Keratinocyte (primary cell): Measurements from ENCODE around the gene MMD. TPM values are rescaled to one million over a fixed set of nuclear protein-coding genes. Genes with fewer than 3 reads are reported as not detected.
"Not testable (repeated sequence)": the region's sequence is repeated elsewhere in the genome, so short reads cannot be mapped to it uniquely, and the experiment has no call there.

Source experiments
- DNase-seq: peaks from one replicate; pipeline ENCODE4 v3.0.0-alpha.2; 2011; ENCODE audit warnings: low read depth, missing footprints, low spot score
- FAIRE-seq: peaks from 2 replicates; lab custom pipeline; 2011; peaks lifted over from hg19 to GRCh38; lab: Jason Lieb, UNC
- H2AFZ ChIP-seq: 2 replicates; pipeline ENCODE4 v1.6.0; 2012; ENCODE audit warnings: low read length, control low read depth, inconsistent platforms; ENCODE audit not compliant: control insufficient read depth
- H3K27ac ChIP-seq: 2 replicates; pipeline ENCODE4 v1.5.1; 2011; ENCODE audit warnings: low read length; ENCODE audit not compliant: control insufficient read depth, insufficient read depth
- H3K27me3 ChIP-seq: 3 replicates; pipeline ENCODE4 v1.6.0; 2011; ENCODE audit warnings: low read length; ENCODE audit not compliant: control insufficient read depth, insufficient read depth; ENCODE audit errors: extremely low read depth
- H3K36me3 ChIP-seq, 2 experiments: 2 replicates in 1 of 2; 3 replicates in 1 of 2; pipeline ENCODE4 v1.5.1; 2011; ENCODE audit warnings: low read length in 2 of 2, mild to moderate bottlenecking in 1 of 2; ENCODE audit not compliant: control insufficient read depth in 2 of 2, insufficient read depth in 2 of 2; ENCODE audit errors: extremely low read depth in 1 of 2
- H3K4me1 ChIP-seq: 3 replicates; pipeline ENCODE4 v1.5.1; 2011; ENCODE audit warnings: low read length; ENCODE audit not compliant: control insufficient read depth, insufficient read depth; ENCODE audit errors: extremely low read depth
- H3K4me2 ChIP-seq: 3 replicates; pipeline ENCODE4 v1.6.0; 2011; ENCODE audit warnings: low read depth, low read length; ENCODE audit not compliant: control insufficient read depth, insufficient read depth; ENCODE audit errors: extremely low read depth
- H3K4me3 ChIP-seq, 3 experiments: fragments of 200-600 bp in 1 of 3; sonication (generic) in 1 of 3; 2 replicates in 2 of 3; 3 replicates in 1 of 3; pipeline ENCODE4 v1.5.1; 2011 to 2016; ENCODE audit warnings: low read length in 3 of 3, mild to moderate bottlenecking in 3 of 3, control low read depth in 2 of 3, inconsistent platforms in 1 of 3, low read depth in 1 of 3, mixed read lengths in 1 of 3, mixed run types in 1 of 3, moderate library complexity in 1 of 3; ENCODE audit not compliant: control insufficient read depth in 2 of 3, insufficient read depth in 2 of 3; ENCODE audit errors: extremely low read depth in 1 of 3
- H3K79me2 ChIP-seq: 2 replicates; pipeline ENCODE4 v1.6.0; 2012; ENCODE audit warnings: low read length; ENCODE audit not compliant: control insufficient read depth, insufficient read depth
- H3K9ac ChIP-seq: 3 replicates; pipeline ENCODE4 v1.6.0; 2011; ENCODE audit warnings: low read length; ENCODE audit not compliant: control insufficient read depth, insufficient read depth; ENCODE audit errors: extremely low read depth
- H3K9me1 ChIP-seq: 3 replicates; pipeline ENCODE4 v1.6.0; 2011; ENCODE audit warnings: low read length; ENCODE audit not compliant: control insufficient read depth, insufficient read depth; ENCODE audit errors: extremely low read depth
- H3K9me3 ChIP-seq: 2 replicates; pipeline ENCODE4 v1.5.1; 2012; ENCODE audit warnings: low read depth, low read length; ENCODE audit not compliant: control insufficient read depth
- H4K20me1 ChIP-seq: 3 replicates; pipeline ENCODE4 v1.6.0; 2011; ENCODE audit warnings: low read length; ENCODE audit not compliant: control insufficient read depth, insufficient read depth; ENCODE audit errors: extremely low read depth
- EZH2 ChIP-seq: IDR thresholded peaks from one replicate; pipeline ENCODE4 v1.6.1; 2012; ENCODE audit warnings: inconsistent platforms, mild to moderate bottlenecking, low read length, moderate library complexity
- dilution Hi-C: fragments of 300-500 bp; cut with MboI; formaldehyde crosslinking; loops from one replicate; pipeline ENCODE4 v1.7.0; 2020; ENCODE audit warnings: low sequenced_read_pairs; ENCODE audit not compliant: extremely low pct_ligation_motif_present
- polyA plus RNA-seq, 5 experiments: library from polyadenylated mRNA; depleted of rRNA in 3 of 5; stranded (reverse) in 3 of 5; stranded (forward) in 1 of 5; unstranded in 1 of 5; fragments of >200 nt; gene quantifications; 1 replicate in 1 of 5; 2 replicates in 3 of 5; 3 replicates in 1 of 5; pipeline versions ENCODE4 v1.2.1 to v1.2.3, GENCODE V29; 2011 to 2012; ENCODE audit warnings: missing spikeins in 2 of 5, low read depth in 1 of 5, low replicate concordance in 1 of 5
- TF ChIP-seq, protein P1 (sequence below), 3 experiments: IDR thresholded peaks in 1 of 3; conservative IDR thresholded peaks in 1 of 3; optimal IDR thresholded peaks in 1 of 3; 2 replicates in 2 of 3; 3 replicates in 1 of 3; pipeline versions ENCODE3 to v1.5.1; 2011; ENCODE audit warnings: low read length in 3 of 3, mild to moderate bottlenecking in 3 of 3, moderate library complexity in 2 of 3, control low read depth in 1 of 3, inconsistent platforms in 1 of 3; ENCODE audit not compliant: insufficient read depth in 2 of 3; ENCODE audit errors: extremely low read depth in 1 of 3

MMD gene
- polyA plus RNA-seq, 1 donor (not counting 4 experiments of a cell fraction or from before 2014, with no cell fraction given), result 6.4 TPM

DNA sequence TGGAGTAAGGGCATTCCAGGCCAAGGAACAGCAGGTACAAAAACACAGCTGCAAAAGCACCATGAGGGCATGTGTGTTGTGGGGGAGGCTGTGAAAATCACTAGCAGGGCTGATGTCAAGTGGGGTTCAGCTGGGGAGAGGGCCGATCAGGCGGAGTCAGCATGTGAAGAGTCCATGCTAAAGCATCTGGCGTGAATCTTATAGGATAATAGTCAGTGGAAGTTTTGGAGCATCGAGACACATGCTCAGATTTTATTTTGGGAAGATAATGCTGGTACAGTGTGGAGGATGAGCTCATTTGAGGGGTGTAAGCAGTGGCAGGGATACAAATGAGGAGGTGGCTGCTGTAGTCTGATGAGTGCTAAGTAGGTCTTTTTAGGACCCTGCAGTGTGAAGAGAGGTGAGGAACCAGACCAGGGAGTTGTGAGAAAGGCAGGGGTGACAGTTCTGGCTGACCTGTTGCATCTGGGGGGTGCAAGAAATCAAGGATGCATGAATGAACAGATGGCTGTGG is 30.3 kb downstream of the MMD start:
- FAIRE-seq, result no peak
- TF ChIP-seq, protein P1, sequence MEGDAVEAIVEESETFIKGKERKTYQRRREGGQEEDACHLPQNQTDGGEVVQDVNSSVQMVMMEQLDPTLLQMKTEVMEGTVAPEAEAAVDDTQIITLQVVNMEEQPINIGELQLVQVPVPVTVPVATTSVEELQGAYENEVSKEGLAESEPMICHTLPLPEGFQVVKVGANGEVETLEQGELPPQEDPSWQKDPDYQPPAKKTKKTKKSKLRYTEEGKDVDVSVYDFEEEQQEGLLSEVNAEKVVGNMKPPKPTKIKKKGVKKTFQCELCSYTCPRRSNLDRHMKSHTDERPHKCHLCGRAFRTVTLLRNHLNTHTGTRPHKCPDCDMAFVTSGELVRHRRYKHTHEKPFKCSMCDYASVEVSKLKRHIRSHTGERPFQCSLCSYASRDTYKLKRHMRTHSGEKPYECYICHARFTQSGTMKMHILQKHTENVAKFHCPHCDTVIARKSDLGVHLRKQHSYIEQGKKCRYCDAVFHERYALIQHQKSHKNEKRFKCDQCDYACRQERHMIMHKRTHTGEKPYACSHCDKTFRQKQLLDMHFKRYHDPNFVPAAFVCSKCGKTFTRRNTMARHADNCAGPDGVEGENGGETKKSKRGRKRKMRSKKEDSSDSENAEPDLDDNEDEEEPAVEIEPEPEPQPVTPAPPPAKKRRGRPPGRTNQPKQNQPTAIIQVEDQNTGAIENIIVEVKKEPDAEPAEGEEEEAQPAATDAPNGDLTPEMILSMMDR (optimal IDR thresholded peaks at IDR 0.05 in 1 of 3, IDR thresholded peaks at IDR 0.05 in 1 of 3, conservative IDR thresholded peaks at IDR 0.05 in 1 of 3; ENCODE audit: extremely low read depth in 1 of 3, insufficient read depth in 2 of 3, low read length in 3 of 3), result no peak
- no peak for TF ChIP-seq EZH2

DNA sequence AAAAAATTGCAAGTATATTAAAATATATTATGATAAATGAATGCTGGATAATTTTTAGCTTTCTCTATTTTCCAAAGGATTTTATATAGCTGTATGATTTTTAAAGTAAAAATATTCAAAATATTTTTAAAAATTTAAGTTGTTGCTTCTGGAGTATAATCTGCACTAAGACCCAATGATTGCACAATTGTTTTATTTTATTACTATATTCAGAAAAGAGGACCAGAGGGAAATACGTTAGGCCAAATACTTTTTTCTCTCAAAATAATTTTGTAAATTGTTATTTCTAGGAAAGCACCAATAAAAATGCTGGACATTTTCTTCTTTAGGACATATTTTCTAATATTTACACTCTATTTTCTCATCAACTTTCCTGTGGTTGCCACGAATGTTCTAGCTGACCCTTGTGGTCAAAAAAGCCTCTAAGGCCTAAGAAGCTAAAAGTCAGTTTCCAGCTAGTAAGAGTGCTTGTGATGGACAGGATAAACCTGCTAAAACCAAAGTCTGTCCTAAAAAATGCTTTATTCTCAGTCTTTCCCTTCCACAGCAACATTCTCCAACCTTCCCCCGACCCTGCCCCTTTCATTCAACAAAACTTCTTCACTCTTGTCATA is 31.2 kb downstream of the MMD start:
- no peak overlapping the region for H3K4me2 ChIP-seq
- no peak overlapping the region for H3K27ac ChIP-seq
- H3K4me3 ChIP-seq, result no peak overlapping the region
- H4K20me1 ChIP-seq, result no peaks in the 10 kb centered on the region
- no peaks in the 10 kb centered on the region for H3K9me3 ChIP-seq
- H2AFZ ChIP-seq, result no peak overlapping the region
- no peaks in the 10 kb centered on the region for H3K36me3 ChIP-seq
- no peaks in the 10 kb centered on the region for H3K9me1 ChIP-seq
- H3K27me3 ChIP-seq, result no peaks in the 10 kb centered on the region
- H3K4me1 ChIP-seq, result no peaks in the 10 kb centered on the region
- no peak for FAIRE-seq
- DNase-seq, result no peak
- H3K79me2 ChIP-seq, result no peaks in the 10 kb centered on the region
- dilution Hi-C loops, result no loop called here
- no peak overlapping the region for H3K9ac ChIP-seq
- TF ChIP-seq EZH2, result no peak
- TF ChIP-seq, protein P1 (optimal IDR thresholded peaks at IDR 0.05 in 1 of 3, IDR thresholded peaks at IDR 0.05 in 1 of 3, conservative IDR thresholded peaks at IDR 0.05 in 1 of 3; ENCODE audit: extremely low read depth in 1 of 3, insufficient read depth in 2 of 3, low read length in 3 of 3), result no peak

More for the DNA sequence above, 30.3 kb downstream of the MMD start:
- no peak overlapping the region for H3K4me3 ChIP-seq
- H2AFZ ChIP-seq, result no peak overlapping the region
- no peaks in the 10 kb centered on the region for H3K79me2 ChIP-seq
- H3K27ac ChIP-seq, result no peak overlapping the region
- H4K20me1 ChIP-seq, result no peaks in the 10 kb centered on the region
- no peak overlapping the region for H3K4me2 ChIP-seq
- H3K9me1 ChIP-seq, result no peaks in the 10 kb centered on the region
- no peaks in the 10 kb centered on the region for H3K9me3 ChIP-seq
- dilution Hi-C loops, result no loop called here
- DNase-seq, result no peak
- H3K27me3 ChIP-seq, result no peaks in the 10 kb centered on the region
- no peak overlapping the region for H3K9ac ChIP-seq
- no peaks in the 10 kb centered on the region for H3K4me1 ChIP-seq
- no peaks in the 10 kb centered on the region for H3K36me3 ChIP-seq

- dilution Hi-C loops, FAIRE-seq, H3K4me1 ChIP-seq, H2AFZ ChIP-seq, H4K20me1 ChIP-seq, DNase-seq, H3K36me3 ChIP-seq, H3K9ac ChIP-seq, H3K4me3 ChIP-seq, H3K4me2 ChIP-seq, H3K27ac ChIP-seq, H3K27me3 ChIP-seq, H3K9me1 ChIP-seq, H3K9me3 ChIP-seq, H3K79me2 ChIP-seq: not testable (repeated sequence)
Measured at GRCh38 chr17:55389715-55390114, 31.9 kb downstream of the MMD start.
